Measurements from ENCODE around the gene IFT43.

GRCh38 chr14:76121089-76121748 is 135.7 kb downstream of the IFT43 start:
- no peak for TF ChIP-seq ZBTB11 (CRISPR knock-in tag; IDR thresholded peaks at IDR 0.05)
- TF ChIP-seq ZNF263 (CRISPR knock-in tag; IDR thresholded peaks at IDR 0.05; ENCODE audit: borderline replicate concordance): no peak
- TF ChIP-seq ZNF274 (IDR thresholded peaks at IDR 0.05; ENCODE audit: borderline replicate concordance, low read depth, low read length): no peak
- TF ChIP-seq TARDBP (IDR thresholded peaks at IDR 0.05): no peak
- no peak for TF ChIP-seq MLX (CRISPR knock-in tag; conservative IDR thresholded peaks at IDR 0.05)
- no peak for TF ChIP-seq SNRNP70 (optimal IDR thresholded peaks at IDR 0.05; ENCODE audit: low read depth, low read length)
- no peak for TF ChIP-seq ESRRA (IDR thresholded peaks at IDR 0.05; ENCODE audit: borderline replicate concordance, low read depth)
- TF ChIP-seq MAX (CRISPR knock-in tag; IDR thresholded peaks at IDR 0.05): no peak
- TF ChIP-seq CTCF (IDR thresholded peaks at IDR 0.05 in 2 of 3, conservative IDR thresholded peaks at IDR 0.05 in 1 of 3; ENCODE audit: insufficient read depth in 2 of 3, low read depth in 1 of 3, low read length in 3 of 3): no peak
- no peak for TF ChIP-seq EZH2 (IDR thresholded peaks at IDR 0.05; ENCODE audit: borderline replicate concordance, low read depth, low read length)

Measured in K562 (cell line).